Measurements from ENCODE around the gene AGAP1.
A peak's percentile ranks its signal among the peaks of the same experiment; 100 is the strongest.

AGAP1 gene

DNA sequence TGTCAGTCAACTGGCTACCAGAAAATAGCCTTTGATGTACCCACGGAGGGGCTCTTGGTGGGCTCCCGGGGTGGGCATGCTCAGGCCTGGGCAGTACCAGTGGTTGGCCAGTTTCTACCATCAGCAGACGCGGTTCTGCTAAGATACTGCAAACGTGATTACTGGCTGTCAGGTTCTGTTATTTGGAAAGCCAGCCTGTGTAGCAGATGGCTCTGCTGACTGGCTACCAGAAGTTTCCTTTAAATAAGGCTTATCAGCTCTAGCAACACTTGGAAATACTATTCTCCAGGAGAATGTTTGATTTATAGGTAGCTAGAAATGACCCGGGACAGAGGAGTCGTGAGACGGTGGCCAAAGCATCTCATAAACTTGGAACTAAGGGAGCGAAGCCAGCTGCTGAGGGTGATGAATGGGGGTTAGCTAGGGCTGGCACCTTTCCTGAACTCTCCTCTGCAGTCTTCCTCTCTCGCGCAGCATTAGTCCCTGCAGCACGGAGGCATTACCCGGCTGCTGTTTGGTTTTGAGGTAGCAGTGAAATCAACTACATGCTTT, 171.9 kb downstream of the AGAP1 start:
- DNase-seq (ENCODE audit: low read depth), result no peak

DNA sequence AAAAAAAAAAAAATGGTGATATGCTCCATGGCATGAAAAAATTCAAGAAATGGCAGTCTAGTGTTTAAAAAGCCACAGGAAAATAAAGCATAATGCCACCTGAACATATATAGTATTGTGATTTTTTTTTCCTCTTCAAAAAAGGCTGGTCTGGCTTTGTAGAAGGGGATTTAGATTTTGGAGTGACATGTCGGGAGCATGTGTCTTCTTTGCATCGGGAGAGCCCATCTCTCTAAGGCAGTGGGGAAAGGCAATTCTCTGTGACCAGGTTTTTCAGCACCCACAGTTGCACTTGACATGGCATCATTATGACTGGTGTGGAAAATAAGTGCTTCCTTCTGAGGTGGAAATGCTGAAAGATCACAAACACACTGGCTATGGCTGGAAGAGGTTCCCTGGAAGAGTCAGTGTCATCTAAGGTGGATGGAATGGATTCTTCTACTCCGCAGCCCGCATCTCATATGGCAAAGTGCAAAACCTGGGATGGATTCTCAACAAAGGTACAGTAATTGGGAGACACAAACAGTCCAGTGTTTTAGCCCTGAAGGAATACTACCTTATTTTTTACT, 172.5 kb downstream of the AGAP1 start:
- DNase-seq (ENCODE audit: low read depth), result no peak

DNA sequence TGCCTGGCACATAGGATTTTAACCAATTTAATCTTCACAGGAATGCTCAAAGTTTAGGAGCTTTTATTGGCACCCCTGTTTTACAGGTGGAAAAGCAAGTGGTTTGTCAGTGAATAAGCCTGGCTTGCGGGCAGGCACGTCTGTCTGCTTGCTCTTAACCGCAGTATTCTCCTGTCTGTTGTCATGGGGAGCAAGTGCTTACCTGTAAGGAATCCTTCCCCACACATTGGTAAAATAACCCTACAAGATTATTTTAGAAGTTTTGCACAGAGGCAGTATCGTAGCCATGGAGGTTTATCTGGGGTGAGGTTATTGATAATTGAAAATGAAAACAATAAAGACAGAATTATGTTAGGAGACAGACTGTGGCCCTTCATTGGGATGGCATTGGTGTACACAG, 174.9 kb downstream of the AGAP1 start:
- no peak for DNase-seq (ENCODE audit: low read depth)

DNA sequence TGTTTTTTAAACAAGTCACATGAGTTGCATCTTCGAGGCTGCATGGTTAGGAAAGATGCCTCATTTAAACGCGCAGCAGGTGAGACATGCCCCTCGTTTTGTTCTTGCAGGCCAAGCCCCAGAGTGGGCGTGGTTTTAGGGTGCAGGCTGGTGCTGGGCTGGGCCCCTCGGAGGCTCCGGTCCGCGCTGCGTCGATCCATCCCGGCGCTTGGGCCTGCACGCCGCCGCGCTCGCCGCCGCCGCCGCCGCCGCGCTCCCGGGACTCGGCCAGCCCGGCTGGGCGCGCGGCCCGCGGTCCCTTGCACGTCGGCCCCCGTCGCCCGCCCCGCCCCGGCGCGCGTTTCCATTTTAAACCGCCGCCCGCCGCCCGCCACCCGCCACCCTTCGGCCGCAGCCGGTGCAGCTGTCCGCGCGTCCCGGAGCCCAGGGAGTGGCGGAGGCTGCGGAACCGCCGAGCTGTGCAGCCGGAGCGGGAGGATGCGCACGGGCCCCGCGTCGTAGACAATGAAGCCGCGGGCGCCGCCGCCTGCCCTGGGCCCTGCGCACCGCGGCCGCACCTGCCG, 175.5 kb downstream of the AGAP1 start:
- peak; percentile 3 for DNase-seq (ENCODE audit: low read depth)

DNA sequence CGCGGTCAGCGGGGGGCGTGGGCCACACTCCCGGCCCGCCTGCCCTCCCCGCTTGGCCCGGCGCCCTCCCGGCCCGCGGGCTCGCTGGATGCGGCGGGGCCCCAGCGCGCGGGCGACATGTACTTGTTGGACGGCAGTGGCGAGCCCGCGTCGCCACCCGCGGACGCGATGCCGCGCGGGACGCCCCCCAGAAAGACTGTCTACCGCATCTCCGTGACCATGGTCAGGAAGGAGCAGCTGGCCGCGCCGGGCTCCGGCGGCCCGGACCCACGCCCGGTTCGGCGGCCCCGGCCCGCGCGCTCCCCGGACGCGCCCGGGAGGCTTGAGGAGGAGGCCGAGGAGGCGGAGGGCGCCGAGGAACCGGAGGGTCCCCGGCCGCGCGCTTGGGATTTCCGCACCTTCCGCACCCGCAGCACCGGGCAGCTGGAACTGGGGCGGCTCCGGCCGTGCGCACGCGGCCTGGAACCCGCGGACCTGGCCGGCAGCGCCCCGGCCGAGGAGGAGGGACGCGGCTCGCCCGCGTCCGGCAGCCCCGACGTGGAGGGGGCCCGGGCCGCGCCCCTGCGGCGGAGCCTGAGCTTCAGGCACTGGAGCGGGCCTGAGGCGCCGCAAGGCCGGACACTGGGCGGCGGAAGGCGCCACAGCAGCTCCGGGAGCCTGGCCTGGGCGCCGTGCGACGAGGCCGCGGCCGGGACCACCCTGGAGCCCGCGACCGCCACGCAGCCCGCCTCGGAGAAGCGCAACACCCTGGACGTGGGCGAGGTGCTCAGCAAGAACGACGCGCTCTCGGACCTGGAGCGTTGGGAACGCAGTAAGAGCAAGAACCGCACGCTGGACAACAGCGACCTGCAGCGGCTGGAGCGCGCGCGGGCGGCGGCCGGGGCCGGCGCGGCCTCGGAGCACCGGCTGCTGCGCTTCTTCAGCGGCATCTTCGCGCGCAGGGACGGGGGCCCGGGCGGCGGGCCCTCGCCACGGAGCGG, 176.4 kb downstream of the AGAP1 start:
- DNase-seq (ENCODE audit: low read depth), result no peak

DNA sequence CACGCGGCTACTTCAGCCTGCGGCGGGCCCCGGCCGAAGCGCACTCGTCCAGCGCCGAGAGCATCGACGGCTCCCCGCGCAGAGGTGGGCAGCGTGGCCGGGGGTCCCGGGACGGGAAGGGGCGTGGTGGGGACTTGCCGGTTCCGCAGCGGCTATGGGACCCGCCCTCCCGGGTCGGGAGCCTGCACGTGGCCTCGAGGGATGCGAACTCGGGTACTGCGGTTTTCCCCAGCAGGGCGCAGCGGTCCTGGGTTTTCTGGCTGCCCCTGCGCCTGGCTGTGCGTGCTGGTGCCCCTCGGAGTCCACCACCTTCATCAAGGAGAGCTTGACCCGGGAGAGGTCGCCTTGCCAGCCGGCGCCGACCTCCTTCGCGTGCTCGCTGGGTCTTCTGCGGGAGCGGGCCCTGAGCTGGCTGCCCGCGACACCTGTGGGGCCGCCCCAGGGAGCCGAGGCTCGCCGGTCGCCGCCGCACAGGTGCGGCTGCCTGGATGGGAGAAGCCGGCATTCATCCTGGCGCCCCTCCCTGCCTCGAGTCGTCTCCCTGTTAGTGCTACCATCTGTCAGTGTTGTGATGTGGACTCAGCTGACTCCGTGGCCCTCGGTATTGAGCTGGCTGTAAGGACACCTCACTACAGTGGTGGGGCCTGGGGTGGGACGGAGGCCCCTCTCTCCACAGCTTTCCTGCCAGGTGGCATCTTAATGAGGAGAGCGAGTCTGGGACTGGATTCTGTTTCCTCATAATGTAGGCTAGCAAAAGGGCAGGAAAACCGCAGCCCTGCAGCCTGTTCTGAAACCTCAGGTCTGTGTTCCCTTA, 177.3 kb downstream of the AGAP1 start:
- DNase-seq (ENCODE audit: low read depth), result no peak

DNA sequence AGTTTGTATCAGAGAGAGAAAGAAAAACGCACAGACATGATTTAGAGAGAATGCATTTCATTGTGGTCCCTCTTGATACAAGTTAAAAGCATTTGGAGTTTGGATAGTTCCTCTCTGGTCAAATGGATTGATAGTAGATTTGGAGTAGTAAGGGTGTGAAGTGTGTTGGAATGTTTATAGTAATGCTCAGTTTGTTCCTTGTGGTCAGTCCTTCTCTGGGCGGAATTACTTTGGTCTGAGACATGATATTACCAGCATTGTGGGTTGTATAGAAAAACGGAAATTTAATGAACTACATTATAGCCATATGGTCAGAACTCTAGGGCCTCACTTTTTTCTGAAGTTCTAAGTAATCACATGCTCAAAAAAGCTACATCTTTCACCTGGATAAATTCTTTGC, 178.9 kb downstream of the AGAP1 start:
- DNase-seq (ENCODE audit: low read depth), result no peak

DNA sequence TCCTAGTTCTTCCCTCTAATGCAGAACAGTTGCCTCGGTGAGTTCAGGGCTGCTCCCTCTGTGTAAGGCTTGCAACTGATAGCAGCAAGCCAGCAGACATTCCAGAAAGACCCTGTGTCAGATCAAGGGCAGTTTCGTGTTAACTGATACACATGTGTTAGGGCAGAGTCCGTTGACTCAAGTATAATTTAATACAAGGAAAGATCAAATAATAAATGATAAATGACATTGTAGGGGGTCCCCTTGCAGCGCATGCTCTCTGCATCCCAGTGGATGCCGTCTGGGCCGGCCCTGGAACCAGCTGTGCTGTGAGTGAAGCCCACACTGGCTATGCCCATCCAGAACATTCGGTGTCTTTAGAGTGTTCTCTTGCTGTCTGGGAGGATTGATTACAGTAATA, 180.3 kb downstream of the AGAP1 start:
- no peak for DNase-seq (ENCODE audit: low read depth)

DNA sequence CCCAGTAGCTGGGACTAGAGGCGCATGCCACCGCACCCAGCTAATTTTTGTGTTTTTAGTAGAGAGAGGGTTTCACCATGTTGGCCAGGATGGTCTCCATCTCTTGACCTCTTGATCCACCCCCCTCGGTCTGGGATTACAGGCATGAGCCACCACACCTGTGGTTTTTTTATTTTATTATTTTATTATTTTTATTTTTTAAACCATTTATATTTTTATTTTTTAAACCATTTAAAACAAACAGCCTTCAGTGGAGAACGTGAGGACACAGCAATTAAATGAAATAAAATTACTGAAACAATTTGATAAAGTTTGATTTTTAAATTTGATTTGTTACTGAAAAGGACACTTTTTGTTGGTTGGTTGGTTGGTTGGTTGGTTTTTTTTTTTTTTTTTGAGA, 181.0 kb downstream of the AGAP1 start:
- DNase-seq (ENCODE audit: low read depth), result no peak

DNA sequence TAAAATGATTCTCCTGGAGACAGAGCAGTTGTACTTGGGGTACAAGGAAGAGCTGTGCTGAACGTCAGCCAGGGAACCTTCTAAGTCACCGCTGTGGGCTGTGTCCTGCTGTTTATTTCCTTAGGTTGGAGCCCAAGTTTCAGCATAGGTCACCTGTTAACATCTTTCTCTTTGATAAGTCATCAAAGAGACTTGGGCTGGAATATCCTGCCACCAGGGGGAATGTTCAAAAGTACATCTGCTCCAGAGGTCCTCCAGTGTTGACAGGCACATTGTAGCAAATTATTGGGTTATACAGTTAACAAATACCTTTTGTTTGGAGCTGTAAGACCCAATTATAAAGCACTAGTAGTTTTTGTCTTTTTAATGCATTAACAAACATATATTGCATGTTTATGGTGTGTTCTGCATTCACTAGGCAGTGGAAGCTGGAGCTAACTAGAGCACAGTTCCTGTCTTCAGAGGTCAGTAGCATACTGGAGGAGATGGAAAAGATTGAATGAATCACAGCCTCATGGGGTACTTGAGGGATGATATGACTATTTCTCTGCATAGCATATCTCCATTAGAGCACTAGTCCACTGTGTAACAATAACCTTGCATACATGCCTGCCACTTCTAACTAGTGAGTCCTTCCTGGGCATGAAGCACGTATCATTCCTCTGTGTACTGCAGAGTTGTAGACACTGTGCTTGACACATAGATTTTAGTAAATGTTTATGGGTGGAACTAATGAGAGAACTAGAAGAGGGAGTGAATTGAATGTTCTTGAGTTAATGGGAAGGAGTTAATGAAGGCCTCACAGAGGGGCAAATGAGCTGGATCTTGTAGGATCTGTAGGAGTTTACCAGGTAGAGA, 182.1 kb downstream of the AGAP1 start:
- no peak for DNase-seq (ENCODE audit: low read depth)

DNA sequence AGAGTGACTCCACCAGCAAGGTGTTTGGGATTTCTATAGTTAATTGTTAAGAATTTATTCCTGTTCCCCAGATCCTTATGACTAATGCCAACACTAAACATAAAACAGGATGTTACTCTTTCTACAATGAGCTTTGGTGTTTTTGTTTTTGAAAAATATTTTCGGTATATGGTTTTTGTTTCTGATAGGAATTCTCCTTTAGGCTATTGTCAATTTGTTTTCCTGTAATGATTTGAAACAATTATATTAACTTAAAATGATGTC, 182.6 kb downstream of the AGAP1 start:
- no peak for DNase-seq (ENCODE audit: low read depth)

DNA sequence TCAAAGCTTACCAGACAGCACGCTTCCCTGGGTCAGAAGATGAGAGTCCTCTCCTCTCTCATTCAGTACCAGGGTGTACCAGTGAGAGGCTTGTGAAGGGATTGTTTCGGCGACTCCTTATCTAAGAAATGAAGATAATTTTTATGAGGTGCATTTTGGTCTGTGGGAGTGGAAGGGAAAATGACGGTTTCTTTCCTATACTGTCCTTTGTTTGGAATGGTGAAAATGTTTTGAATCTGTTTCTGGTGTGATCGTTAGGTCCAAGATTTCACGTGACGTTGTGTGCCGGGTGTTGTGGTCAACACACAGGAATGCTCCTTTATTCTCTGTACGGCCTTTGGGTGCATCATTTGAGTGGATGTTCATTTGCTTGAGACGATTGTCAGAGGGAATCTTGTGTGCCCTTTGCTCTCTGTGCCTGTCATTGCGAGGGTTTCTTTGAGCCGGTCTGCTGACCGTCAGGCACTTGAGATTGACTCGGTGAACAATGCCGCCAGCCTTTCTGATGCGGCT, 183.5 kb downstream of the AGAP1 start:
- DNase-seq (ENCODE audit: low read depth), result no peak

DNA sequence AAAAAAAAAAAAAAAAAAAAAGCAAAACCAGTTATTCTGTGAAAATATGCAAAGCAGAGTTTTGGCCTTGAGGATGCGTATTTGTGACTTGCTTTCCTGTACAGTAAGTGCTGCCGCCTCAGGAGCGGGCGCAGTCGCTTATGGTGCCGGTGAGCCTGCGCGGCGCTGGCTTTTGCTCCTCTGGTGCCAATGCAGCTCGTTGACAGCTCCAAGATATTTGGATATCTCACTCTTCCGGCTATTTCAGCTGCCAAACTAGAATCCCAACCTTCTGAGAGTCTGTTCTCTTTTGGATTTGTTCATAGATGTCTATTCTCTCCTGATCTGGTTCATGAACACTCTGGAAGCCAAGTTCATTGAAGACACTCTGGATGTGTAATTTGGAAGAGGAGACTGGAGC, 184.1 kb downstream of the AGAP1 start:
- no peak for DNase-seq (ENCODE audit: low read depth)

DNA sequence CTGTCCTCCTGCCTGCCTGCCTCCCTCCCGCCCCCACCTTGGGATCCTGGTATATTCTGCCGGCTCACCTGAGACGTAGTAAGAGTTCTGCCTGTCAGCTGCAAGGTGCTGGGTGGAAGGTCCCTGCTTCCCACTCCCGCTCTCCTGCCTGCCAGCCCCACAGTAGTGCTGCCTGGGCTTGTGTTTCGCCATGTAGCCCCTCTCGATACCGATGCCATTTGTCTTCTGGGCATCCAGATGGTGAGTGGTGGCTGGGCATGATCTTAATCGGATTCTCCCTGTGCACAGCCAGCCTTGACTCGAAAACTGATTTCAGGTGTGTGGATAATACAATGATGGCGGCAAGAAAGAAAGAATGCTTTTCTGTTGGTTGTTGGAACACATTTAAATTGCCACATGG, 184.9 kb downstream of the AGAP1 start:
- no peak for DNase-seq (ENCODE audit: low read depth)

DNA sequence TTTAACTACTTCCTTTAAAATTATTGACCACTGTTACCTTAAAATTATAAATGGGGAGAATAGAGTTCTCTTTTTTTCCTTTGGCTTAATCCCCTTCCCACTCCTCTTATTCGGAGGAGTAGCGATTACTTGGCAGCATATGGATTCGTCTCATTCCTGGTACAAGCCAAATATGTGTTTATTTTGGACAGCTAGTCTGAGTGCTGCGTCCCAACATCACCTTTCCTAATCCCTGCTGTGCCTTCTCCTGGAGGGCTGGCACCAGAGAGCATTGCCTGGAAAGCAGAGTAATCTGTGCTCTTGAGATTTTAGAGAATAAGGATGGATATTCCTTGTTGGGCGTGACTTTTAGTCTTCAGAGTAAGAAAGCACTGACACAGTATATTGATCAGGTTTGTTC, 185.6 kb downstream of the AGAP1 start:
- DNase-seq (ENCODE audit: low read depth), result no peak

DNA sequence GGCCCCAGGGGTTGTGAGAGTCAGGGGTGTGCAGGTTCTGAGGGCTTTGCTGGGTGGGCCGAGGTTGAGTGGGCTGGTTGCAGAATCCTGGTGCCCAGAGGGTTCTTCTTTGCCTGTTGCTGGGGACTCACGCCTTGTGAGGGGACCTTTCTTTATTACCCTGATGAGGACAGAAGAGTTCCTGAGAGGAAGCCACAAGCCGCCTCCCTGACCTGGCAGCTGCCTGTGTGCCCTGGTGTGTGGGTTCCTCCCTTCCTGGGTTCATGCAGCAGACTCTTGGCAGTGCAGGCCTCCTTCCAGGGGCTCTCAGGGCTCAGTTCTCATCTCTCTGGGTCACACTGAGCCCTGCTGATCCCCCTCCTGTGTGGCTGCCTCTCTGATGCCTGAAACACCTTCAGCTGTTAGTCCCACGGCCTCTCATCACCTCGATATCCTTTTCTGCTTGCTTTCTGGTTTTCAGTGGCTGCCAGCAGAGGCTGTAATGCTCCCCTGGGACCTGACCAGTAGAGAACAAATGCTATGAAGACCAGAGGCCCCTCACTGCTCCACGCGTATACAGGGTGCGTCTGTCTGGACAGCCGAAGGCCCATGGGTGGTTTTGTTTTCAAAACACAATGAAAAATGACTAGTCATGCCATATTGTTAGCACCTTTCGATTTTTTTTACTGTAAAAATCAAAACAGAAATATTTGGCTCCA, 191.3 kb downstream of the AGAP1 start:
- DNase-seq (ENCODE audit: low read depth), result no peak

DNA sequence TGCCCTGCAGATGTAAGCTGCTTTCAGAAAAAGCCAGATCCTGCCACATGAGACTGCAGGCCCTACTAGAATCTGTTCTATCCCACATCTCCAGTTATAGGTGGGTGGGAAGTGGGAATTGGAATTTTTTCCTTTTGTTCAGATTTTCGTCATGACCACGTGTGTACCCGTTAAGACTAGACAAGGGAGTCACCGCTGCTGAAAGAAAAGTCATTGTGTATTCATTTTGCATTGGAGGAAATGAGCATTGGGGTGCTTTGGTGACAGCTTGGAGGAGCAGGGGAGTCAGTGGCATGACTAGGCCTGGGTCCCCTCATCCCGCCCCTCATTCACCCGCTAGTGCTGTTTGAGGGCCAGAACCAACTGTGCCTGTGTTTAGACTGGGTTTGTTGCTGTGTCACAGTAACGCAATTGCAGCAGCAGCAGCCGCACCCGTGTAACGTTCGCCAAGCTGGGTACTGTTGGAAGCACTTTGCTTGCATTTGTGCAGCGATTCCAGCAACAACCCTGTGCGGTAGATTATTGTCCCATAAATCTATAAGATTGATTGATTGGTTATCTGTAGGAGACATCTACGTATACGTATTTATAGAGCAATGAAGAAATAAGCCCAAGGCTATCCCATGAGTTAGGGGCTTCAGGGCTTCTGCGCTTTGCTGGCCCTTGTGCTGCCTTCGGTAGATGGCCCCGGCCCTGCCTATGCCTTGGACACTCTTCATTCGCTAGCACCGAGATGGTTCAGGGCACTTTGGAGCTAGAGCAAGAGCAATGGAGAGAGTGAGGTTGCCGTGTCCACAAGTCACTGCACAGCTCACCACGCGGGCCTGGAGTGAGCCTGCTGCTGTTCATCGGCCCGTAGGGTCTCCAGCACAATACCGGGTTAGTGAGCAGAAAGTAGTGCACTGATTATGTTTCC, 194.9 kb downstream of the AGAP1 start:
- DNase-seq (ENCODE audit: low read depth), result no peak

DNA sequence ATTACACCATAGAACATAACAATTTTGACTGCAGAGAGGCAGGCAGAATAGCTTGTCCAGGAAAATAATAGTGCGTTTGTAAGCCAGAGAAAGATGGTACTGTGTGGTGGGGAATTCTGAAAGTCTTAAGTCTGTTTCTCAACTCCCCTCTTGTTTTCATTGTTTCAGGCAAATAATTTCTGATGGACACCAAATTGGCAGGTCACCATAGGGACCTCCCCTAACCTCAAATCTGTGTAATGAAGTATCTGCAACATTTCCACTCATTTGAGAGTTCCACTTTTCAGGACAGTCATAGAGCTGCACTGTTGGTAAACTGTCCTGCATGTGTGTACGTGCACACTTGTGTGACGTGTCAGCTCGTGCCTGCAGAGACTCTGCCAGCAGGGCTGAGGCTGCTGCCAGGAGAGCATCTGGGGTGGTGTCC, 195.6 kb downstream of the AGAP1 start:
- DNase-seq (ENCODE audit: low read depth), result no peak

DNA sequence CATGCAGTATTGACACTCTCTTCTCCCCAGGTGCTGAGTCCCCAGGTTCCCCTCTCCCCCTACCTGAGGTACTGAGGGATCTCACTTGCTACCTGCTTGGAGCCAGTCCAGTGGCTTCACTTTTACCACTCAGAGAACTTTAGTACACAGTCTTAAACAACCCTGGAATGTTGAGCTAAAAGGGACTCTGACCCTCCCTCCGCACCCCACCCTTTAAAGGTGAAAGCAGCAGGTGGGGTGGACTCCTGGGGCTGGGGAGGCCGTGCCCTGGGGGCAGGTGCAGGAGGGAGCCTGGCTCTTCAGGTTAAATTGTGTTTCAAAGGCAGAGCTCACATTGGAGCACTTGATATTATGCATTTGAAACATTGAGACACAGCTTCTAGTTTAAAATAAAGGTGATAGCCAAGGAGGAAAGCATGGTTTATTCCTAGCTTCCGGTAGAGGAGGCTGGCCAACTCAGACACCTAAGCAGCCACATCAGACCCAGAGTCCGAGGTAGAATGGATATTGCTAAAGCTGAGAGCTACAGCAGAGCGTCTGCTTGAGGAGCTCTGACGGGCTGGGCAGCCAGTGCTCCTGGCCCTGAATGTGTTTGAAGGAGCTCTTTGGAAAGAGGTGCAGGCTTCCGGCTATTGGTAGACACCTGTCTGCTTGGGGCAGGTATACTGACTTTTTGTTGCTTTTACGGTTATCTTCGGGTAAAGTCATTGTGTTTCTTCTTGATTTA, 196.4 kb downstream of the AGAP1 start:
- no peak for DNase-seq (ENCODE audit: low read depth)
